ENCODE results near the gene LGALS3BP.

DNA sequence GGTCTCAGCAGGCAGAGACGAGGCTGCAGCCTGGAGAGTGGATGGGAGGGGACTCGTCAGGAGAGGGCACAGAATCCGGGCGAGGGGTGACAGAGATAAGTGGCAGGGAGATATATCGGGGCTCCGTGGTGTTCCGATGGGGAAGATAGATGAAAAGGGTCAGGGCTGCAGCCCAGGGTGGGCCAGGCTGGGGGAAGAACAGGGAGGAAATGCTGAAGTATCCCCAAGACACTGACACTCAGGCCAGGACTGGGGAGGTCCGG, 2.1 kb downstream of the LGALS3BP start:
- TF ChIP-seq, protein P1, sequence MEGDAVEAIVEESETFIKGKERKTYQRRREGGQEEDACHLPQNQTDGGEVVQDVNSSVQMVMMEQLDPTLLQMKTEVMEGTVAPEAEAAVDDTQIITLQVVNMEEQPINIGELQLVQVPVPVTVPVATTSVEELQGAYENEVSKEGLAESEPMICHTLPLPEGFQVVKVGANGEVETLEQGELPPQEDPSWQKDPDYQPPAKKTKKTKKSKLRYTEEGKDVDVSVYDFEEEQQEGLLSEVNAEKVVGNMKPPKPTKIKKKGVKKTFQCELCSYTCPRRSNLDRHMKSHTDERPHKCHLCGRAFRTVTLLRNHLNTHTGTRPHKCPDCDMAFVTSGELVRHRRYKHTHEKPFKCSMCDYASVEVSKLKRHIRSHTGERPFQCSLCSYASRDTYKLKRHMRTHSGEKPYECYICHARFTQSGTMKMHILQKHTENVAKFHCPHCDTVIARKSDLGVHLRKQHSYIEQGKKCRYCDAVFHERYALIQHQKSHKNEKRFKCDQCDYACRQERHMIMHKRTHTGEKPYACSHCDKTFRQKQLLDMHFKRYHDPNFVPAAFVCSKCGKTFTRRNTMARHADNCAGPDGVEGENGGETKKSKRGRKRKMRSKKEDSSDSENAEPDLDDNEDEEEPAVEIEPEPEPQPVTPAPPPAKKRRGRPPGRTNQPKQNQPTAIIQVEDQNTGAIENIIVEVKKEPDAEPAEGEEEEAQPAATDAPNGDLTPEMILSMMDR (IDR thresholded peaks at IDR 0.05), result no peak
- no peak for TF ChIP-seq POLR2AphosphoS5 (IDR thresholded peaks at IDR 0.05)
- no peak for TF ChIP-seq POLR2A (IDR thresholded peaks at IDR 0.05)

Measured in sigmoid colon (tissue), 4 donors.